Measurements from ENCODE around the gene TVP23A.

DNA sequence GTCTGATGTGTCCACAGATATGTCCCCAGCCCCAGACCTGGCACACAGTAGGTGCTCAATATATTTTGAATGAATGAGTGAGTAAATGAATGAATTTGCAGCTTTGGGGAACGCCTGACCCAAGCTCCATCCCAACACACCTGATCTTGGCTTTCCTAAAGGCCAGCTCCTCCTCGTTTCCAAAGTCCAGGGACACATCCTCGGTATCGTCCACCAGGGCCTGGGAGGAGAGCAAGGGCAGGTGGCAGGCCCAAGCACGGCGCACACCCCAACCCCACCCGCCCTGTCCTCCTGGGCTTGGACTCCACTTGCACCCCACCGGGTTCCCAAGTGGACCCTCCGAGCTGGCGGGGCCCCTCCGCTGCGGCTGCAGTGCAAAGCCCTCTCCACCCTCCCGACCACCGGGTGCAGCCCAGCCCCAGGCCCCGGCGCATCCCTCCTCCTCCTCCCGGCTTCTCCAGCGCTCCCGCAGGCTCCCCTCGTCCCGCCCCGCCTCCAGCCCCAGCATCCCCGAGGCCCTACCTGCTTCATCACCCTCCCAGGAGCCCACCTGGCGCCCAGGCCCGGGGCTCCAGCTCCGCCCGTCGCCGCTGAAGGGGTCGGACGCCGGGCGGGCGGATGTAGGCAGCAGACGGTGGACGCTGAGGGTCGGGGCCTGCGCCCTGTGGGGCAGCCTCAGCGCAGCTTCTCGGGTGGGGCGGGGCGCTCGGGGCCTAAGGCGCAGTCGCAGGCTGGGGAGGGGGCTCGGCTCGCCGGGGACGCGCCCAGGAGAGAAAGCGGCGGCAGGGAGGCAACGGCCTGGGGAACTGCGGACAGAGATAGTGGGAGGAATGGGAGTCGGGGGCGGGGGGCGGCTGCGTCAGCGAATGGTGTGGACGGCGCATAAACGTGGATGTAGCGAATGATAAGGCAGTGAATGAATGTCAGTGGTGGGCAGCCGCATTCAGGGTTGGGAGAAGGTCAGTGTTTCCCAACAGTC, at the start of gene TVP23A:
- TF ChIP-seq, protein P1, sequence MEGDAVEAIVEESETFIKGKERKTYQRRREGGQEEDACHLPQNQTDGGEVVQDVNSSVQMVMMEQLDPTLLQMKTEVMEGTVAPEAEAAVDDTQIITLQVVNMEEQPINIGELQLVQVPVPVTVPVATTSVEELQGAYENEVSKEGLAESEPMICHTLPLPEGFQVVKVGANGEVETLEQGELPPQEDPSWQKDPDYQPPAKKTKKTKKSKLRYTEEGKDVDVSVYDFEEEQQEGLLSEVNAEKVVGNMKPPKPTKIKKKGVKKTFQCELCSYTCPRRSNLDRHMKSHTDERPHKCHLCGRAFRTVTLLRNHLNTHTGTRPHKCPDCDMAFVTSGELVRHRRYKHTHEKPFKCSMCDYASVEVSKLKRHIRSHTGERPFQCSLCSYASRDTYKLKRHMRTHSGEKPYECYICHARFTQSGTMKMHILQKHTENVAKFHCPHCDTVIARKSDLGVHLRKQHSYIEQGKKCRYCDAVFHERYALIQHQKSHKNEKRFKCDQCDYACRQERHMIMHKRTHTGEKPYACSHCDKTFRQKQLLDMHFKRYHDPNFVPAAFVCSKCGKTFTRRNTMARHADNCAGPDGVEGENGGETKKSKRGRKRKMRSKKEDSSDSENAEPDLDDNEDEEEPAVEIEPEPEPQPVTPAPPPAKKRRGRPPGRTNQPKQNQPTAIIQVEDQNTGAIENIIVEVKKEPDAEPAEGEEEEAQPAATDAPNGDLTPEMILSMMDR (IDR thresholded peaks at IDR 0.05; ENCODE audit: borderline replicate concordance, extremely low read depth, low read length, poor library complexity, severe bottlenecking) = no peak
- TF ChIP-seq EZH2 (IDR thresholded peaks at IDR 0.05; ENCODE audit: borderline replicate concordance, low read depth, low read length, severe bottlenecking) = no peak

Measured in DND-41 (cell line).